Measurements from ENCODE around the gene ZNF507.

Gene ZNF507

GRCh38 chr19:32427536-32427935 lies 82.1 kb downstream of the ZNF507 start:
- no peak overlapping the region for H3K9ac ChIP-seq (ENCODE audit: low read depth, low read length)
- H3K9me3 ChIP-seq (ENCODE audit: insufficient read depth, low read length, severe bottlenecking) = no peaks in the 10 kb centered on the region
- H3K27ac ChIP-seq (ENCODE audit: low read length) = no peak overlapping the region
- H4K20me1 ChIP-seq (ENCODE audit: insufficient read depth, low read length) = no peaks in the 10 kb centered on the region
- no peak for TF ChIP-seq EZH2 (IDR thresholded peaks at IDR 0.05; ENCODE audit: borderline replicate concordance, low read depth, low read length, severe bottlenecking)
- TF ChIP-seq CTCF (IDR thresholded peaks at IDR 0.05; ENCODE audit: borderline replicate concordance, extremely low read depth, low read length, poor library complexity, severe bottlenecking) = no peak
- DNase-seq (no peak), ATAC-seq (ENCODE audit: insufficient read depth, low read depth) (no peak)
- no peak overlapping the region for H3K4me2 ChIP-seq (ENCODE audit: insufficient read depth, low read length)
- H3K27me3 ChIP-seq (ENCODE audit: insufficient read depth, low read length, poor library complexity) = no peaks in the 10 kb centered on the region
- H3K4me3 ChIP-seq (ENCODE audit: low read depth in 1 of 2, low read length in 2 of 2) = no peak overlapping the region
- no peaks in the 10 kb centered on the region for H3K4me1 ChIP-seq (ENCODE audit: insufficient read depth, low read length)
- no peak overlapping the region for H2AFZ ChIP-seq (ENCODE audit: low read depth, low read length)
- peaks cover 4% of the 10 kb centered on the region; the same call in 1 of the 2 replicates for H3K36me3 ChIP-seq (ENCODE audit: insufficient read depth, low read length)
- peaks cover 4% of the 10 kb centered on the region; the same call in 1 of the 2 replicates for H3K79me2 ChIP-seq (ENCODE audit: insufficient read depth, low read length)

- DNase-seq (no peak), ATAC-seq (ENCODE audit: insufficient read depth, low read depth) (no peak)
Observed at GRCh38 chr19:32436692-32437091, 91.3 kb downstream of the ZNF507 start.

GRCh38 chr19:32437096-32437495 lies 91.7 kb downstream of the ZNF507 start:
- Histone ChIP-seq H3K4me3 (ENCODE audit: low read depth in 1 of 2, low read length in 2 of 2) (no peak overlapping the region), H3K9me3 (ENCODE audit: insufficient read depth, low read length, severe bottlenecking) (no peaks in the 10 kb centered on the region), H3K27ac (ENCODE audit: low read length) (no peak overlapping the region), H4K20me1 (ENCODE audit: insufficient read depth, low read length) (no peaks in the 10 kb centered on the region), H3K4me1 (ENCODE audit: insufficient read depth, low read length) (no peaks in the 10 kb centered on the region), H3K79me2 (ENCODE audit: insufficient read depth, low read length) (no peaks in the 10 kb centered on the region), H3K9ac (ENCODE audit: low read depth, low read length) (no peak overlapping the region), H3K27me3 (ENCODE audit: insufficient read depth, low read length, poor library complexity) (no peaks in the 10 kb centered on the region), H3K36me3 (ENCODE audit: insufficient read depth, low read length) (peaks cover 63% of the 10 kb centered on the region), H3K4me2 (ENCODE audit: insufficient read depth, low read length) (no peak overlapping the region), H2AFZ (ENCODE audit: low read depth, low read length) (no peak overlapping the region)
- TF ChIP-seq EZH2 (IDR thresholded peaks at IDR 0.05; ENCODE audit: borderline replicate concordance, low read depth, low read length, severe bottlenecking) (no peak), CTCF (IDR thresholded peaks at IDR 0.05; ENCODE audit: borderline replicate concordance, extremely low read depth, low read length, poor library complexity, severe bottlenecking) (no peak)
- DNase-seq = no peak
- no peak for ATAC-seq (ENCODE audit: insufficient read depth, low read depth)

More at GRCh38 chr19:32436692-32437091, 91.3 kb downstream of the ZNF507 start:
- Histone ChIP-seq H3K79me2 (ENCODE audit: insufficient read depth, low read length) (no peaks in the 10 kb centered on the region), H3K9ac (ENCODE audit: low read depth, low read length) (no peak overlapping the region), H3K4me1 (ENCODE audit: insufficient read depth, low read length) (no peaks in the 10 kb centered on the region), H2AFZ (ENCODE audit: low read depth, low read length) (no peak overlapping the region), H3K4me3 (ENCODE audit: low read depth in 1 of 2, low read length in 2 of 2) (no peak overlapping the region), H3K36me3 (ENCODE audit: insufficient read depth, low read length) (peaks cover 60% of the 10 kb centered on the region), H3K27me3 (ENCODE audit: insufficient read depth, low read length, poor library complexity) (no peaks in the 10 kb centered on the region), H3K9me3 (ENCODE audit: insufficient read depth, low read length, severe bottlenecking) (no peaks in the 10 kb centered on the region), H3K4me2 (ENCODE audit: insufficient read depth, low read length) (no peak overlapping the region), H4K20me1 (ENCODE audit: insufficient read depth, low read length) (no peaks in the 10 kb centered on the region), H3K27ac (ENCODE audit: low read length) (no peak overlapping the region)
- TF ChIP-seq EZH2 (IDR thresholded peaks at IDR 0.05; ENCODE audit: borderline replicate concordance, low read depth, low read length, severe bottlenecking) (no peak), CTCF (IDR thresholded peaks at IDR 0.05; ENCODE audit: borderline replicate concordance, extremely low read depth, low read length, poor library complexity, severe bottlenecking) (no peak)

Data from DND-41 (cell line).